ENCODE results near the gene CD300LF. TPM values are rescaled to one million over a fixed set of nuclear protein-coding genes. Genes with fewer than 3 reads are reported as not detected.

The CD300LF gene
- polyA plus RNA-seq, 1 donor (not counting 4 experiments of a cell fraction or from before 2014, with no cell fraction given), result not detected

GRCh38 chr17:74734256-74734655 is 21.5 kb upstream of the CD300LF start:
- DNase-seq (ENCODE audit: low read depth, low spot score), result no peak
- FAIRE-seq, result no peak
- Histone ChIP-seq H3K27me3 (ENCODE audit: control insufficient read depth, extremely low read depth, insufficient read depth, low read length) (peaks cover 41% of the 10 kb centered on the region), H3K4me3 (ENCODE audit: control insufficient read depth in 2 of 3, extremely low read depth in 1 of 3, insufficient read depth in 2 of 3, low read depth in 1 of 3, low read length in 3 of 3) (no peak overlapping the region), H3K9me1 (ENCODE audit: control insufficient read depth, extremely low read depth, insufficient read depth, low read length) (no peaks in the 10 kb centered on the region), H3K9ac (ENCODE audit: control insufficient read depth, extremely low read depth, insufficient read depth, low read length) (no peak overlapping the region), H3K27ac (ENCODE audit: control insufficient read depth, insufficient read depth, low read length) (no peak overlapping the region), H3K79me2 (ENCODE audit: control insufficient read depth, insufficient read depth, low read length) (no peaks in the 10 kb centered on the region), H2AFZ (ENCODE audit: control insufficient read depth, low read length) (no peak overlapping the region), H3K9me3 (ENCODE audit: control insufficient read depth, low read depth, low read length) (no peaks in the 10 kb centered on the region), H3K36me3 (ENCODE audit: control insufficient read depth in 2 of 2, extremely low read depth in 1 of 2, insufficient read depth in 2 of 2, low read length in 2 of 2) (no peaks in the 10 kb centered on the region), H4K20me1 (ENCODE audit: control insufficient read depth, extremely low read depth, insufficient read depth, low read length) (no peaks in the 10 kb centered on the region), H3K4me2 (ENCODE audit: control insufficient read depth, extremely low read depth, insufficient read depth, low read depth, low read length) (no peak overlapping the region), H3K4me1 (ENCODE audit: control insufficient read depth, extremely low read depth, insufficient read depth, low read length) (peaks cover 2% of the 10 kb centered on the region)
- dilution Hi-C loops (cut with MboI; ENCODE audit: extremely low pct_ligation_motif_present, low sequenced_read_pairs), result no loop called here
- TF ChIP-seq CTCF (optimal IDR thresholded peaks at IDR 0.05 in 1 of 3, IDR thresholded peaks at IDR 0.05 in 1 of 3, conservative IDR thresholded peaks at IDR 0.05 in 1 of 3; ENCODE audit: extremely low read depth in 1 of 3, insufficient read depth in 2 of 3, low read length in 3 of 3), result no peak
- no peak for TF ChIP-seq EZH2 (IDR thresholded peaks at IDR 0.05; ENCODE audit: low read length)

- H3K9ac ChIP-seq (ENCODE audit: control insufficient read depth, extremely low read depth, insufficient read depth, low read length), result no peak overlapping the region
- H2AFZ ChIP-seq (ENCODE audit: control insufficient read depth, low read length), result no peak overlapping the region
- no peaks in the 10 kb centered on the region for H3K9me1 ChIP-seq (ENCODE audit: control insufficient read depth, extremely low read depth, insufficient read depth, low read length)
- H3K36me3 ChIP-seq (ENCODE audit: control insufficient read depth in 2 of 2, extremely low read depth in 1 of 2, insufficient read depth in 2 of 2, low read length in 2 of 2), result no peaks in the 10 kb centered on the region
- H3K27ac ChIP-seq (ENCODE audit: control insufficient read depth, insufficient read depth, low read length), result no peak overlapping the region
- H3K4me1 ChIP-seq (ENCODE audit: control insufficient read depth, extremely low read depth, insufficient read depth, low read length), result peaks cover 2% of the 10 kb centered on the region
- TF ChIP-seq CTCF (optimal IDR thresholded peaks at IDR 0.05 in 1 of 3, IDR thresholded peaks at IDR 0.05 in 1 of 3, conservative IDR thresholded peaks at IDR 0.05 in 1 of 3; ENCODE audit: extremely low read depth in 1 of 3, insufficient read depth in 2 of 3, low read length in 3 of 3) (no peak), EZH2 (IDR thresholded peaks at IDR 0.05; ENCODE audit: low read length) (no peak)
- no peaks in the 10 kb centered on the region for H3K79me2 ChIP-seq (ENCODE audit: control insufficient read depth, insufficient read depth, low read length)
- H4K20me1 ChIP-seq (ENCODE audit: control insufficient read depth, extremely low read depth, insufficient read depth, low read length), result no peaks in the 10 kb centered on the region
- no peak overlapping the region for H3K4me2 ChIP-seq (ENCODE audit: control insufficient read depth, extremely low read depth, insufficient read depth, low read depth, low read length)
- dilution Hi-C loops (cut with MboI; ENCODE audit: extremely low pct_ligation_motif_present, low sequenced_read_pairs), result no loop called here
- FAIRE-seq (peak; percentile 5), DNase-seq (ENCODE audit: low read depth, low spot score) (no peak)
- no peaks in the 10 kb centered on the region for H3K9me3 ChIP-seq (ENCODE audit: control insufficient read depth, low read depth, low read length)
- H3K27me3 ChIP-seq (ENCODE audit: control insufficient read depth, extremely low read depth, insufficient read depth, low read length), result peaks cover 34% of the 10 kb centered on the region
- H3K4me3 ChIP-seq (ENCODE audit: control insufficient read depth in 2 of 3, extremely low read depth in 1 of 3, insufficient read depth in 2 of 3, low read depth in 1 of 3, low read length in 3 of 3), result no peak overlapping the region
These were observed 20.8 kb upstream of the CD300LF start for GRCh38 chr17:74733365-74734122.

Data from keratinocyte (primary cell).